HepG2 (cell line): ENCODE results near the gene TMEM214. TPM values are rescaled to one million over a fixed set of nuclear protein-coding genes. Genes with fewer than 3 reads are reported as not detected.
A peak's percentile ranks its signal among the peaks of the same experiment; 100 is the strongest.

Source experiments
- ATAC-seq: fragments of 200-7000 bp; cut with Tn5 transposase; 3 replicates; pipeline ENCODE4 v1.9.1; 2020; ENCODE audit warnings: mild to moderate bottlenecking, moderate library complexity
- BruUV-seq: library from RNA; stranded (reverse); fragments of 400-500 nt; replicated peaks from 2 replicates; lab custom pipeline; 2021; lab: Mats Ljungman, UMichigan
- CTCF ChIA-PET: fragments of 300-600 bp; formaldehyde crosslinking; extraction: SDS; loops from one replicate; lab custom pipeline; 2021; ENCODE audit warnings: low total read pairs, inconsistent platforms, low intra/inter-chr PET ratio; lab: Yijun Ruan, JAX
- POLR2A ChIA-PET: fragments of 350-600 bp; sonication (Branson Sonifier 250); formaldehyde crosslinking; loops from one replicate; lab custom pipeline; 2020; ENCODE audit warnings: antibody characterized with exemption, inconsistent platforms; lab: Yijun Ruan, JAX
- DNase-seq: peaks from one replicate; pipeline ENCODE4 v3.0.0-alpha.2; 2015; ENCODE audit warnings: low spot score
- FAIRE-seq: peaks from 3 replicates; lab custom pipeline; 2011; peaks lifted over from hg19 to GRCh38; lab: Jason Lieb, UNC
- H2AFZ ChIP-seq: one replicate; pipeline ENCODE4 v1.6.1; 2011; ENCODE audit warnings: low read length, inconsistent platforms
- H3K27ac ChIP-seq: fragments of 300-600 bp; 3 replicates; pipeline ENCODE4 v1.8.0; 2011; ENCODE audit warnings: mixed run types, mild to moderate bottlenecking, mixed read lengths, low read length, inconsistent platforms; ENCODE audit not compliant: insufficient read depth; ENCODE audit errors: extremely low read length
- H3K27me3 ChIP-seq, 2 experiments: fragments of 200-600 bp in 1 of 2; 2 replicates in 1 of 2; 3 replicates in 1 of 2; pipeline versions ENCODE4 v1.6.0 to v1.8.0; 2011; ENCODE audit warnings: low read length in 2 of 2, mild to moderate bottlenecking in 2 of 2, moderate library complexity in 2 of 2, inconsistent platforms in 1 of 2; ENCODE audit not compliant: insufficient read depth in 2 of 2, control insufficient read depth in 1 of 2
- H3K36me3 ChIP-seq, 2 experiments: fragments of 200-600 bp in 1 of 2; replicated peaks in 1 of 2; 2 replicates in 1 of 2; 3 replicates in 1 of 2; pipeline versions ENCODE4 v1.5.1 to v1.8.0; 2011; ENCODE audit warnings: low read length in 2 of 2, inconsistent platforms in 1 of 2; ENCODE audit not compliant: insufficient read depth in 2 of 2, control insufficient read depth in 1 of 2
- H3K4me1 ChIP-seq: 2 replicates; pipeline ENCODE4 v1.5.1; 2012; ENCODE audit warnings: low read length, inconsistent platforms; ENCODE audit not compliant: insufficient read depth
- H3K4me2 ChIP-seq: 2 replicates; pipeline ENCODE4 v1.6.0; 2011; ENCODE audit warnings: low read depth, low read length, inconsistent platforms
- H3K4me3 ChIP-seq, 3 experiments: fragments of 200-600 bp in 1 of 3; sonication (generic), shearing (Covaris generic) in 1 of 3; replicated peaks in 1 of 3; 2 replicates each; pipeline ENCODE4 v1.5.1; 2011 to 2016; ENCODE audit warnings: low read length in 3 of 3, inconsistent platforms in 2 of 3, low read depth in 2 of 3, mild to moderate bottlenecking in 2 of 3, control low read depth in 1 of 3, mixed read lengths in 1 of 3; ENCODE audit not compliant: insufficient read depth in 1 of 3
- H3K79me2 ChIP-seq: one replicate; pipeline ENCODE4 v1.6.1; 2011; ENCODE audit warnings: low read length, inconsistent platforms; ENCODE audit not compliant: insufficient read depth
- H3K9ac ChIP-seq: 2 replicates; pipeline ENCODE4 v1.6.0; 2011; ENCODE audit warnings: mild to moderate bottlenecking, low read depth, low read length, inconsistent platforms; ENCODE audit not compliant: insufficient read depth
- H3K9me3 ChIP-seq: 2 replicates; pipeline ENCODE4 v1.5.1; 2012; ENCODE audit warnings: mild to moderate bottlenecking, low read length
- H4K20me1 ChIP-seq: 2 replicates; pipeline ENCODE4 v1.6.0; 2011; ENCODE audit warnings: inconsistent platforms, mild to moderate bottlenecking, low read length, moderate library complexity; ENCODE audit not compliant: insufficient read depth
- MAFF ChIP-seq: IDR thresholded peaks from 2 replicates; pipeline ENCODE4 v1.6.1; 2011; ENCODE audit warnings: low read depth, low read length, improper control_type of control experiment
- MAFK ChIP-seq, 2 experiments: IDR thresholded peaks in 1 of 2; conservative IDR thresholded peaks in 1 of 2; 2 replicates each; pipeline ENCODE4 v1.6.1; 2011; ENCODE audit warnings: improper control_type of control experiment in 2 of 2, low read length in 2 of 2
- PRPF4 ChIP-seq: fragments of 200-400 bp; formaldehyde crosslinking; IDR thresholded peaks from 2 replicates; pipeline ENCODE4 v1.6.1; 2016; ENCODE audit warnings: low read length, low read depth; ENCODE audit not compliant: poor library complexity, severe bottlenecking
- WGBS: methylation state at CpG from one replicate; pipeline ENCODE4 v1.1.6; 2017; ENCODE audit warnings: low lambda C conversion rate; 5-methylcytosine and 5-hydroxymethylcytosine counted together
- in situ Hi-C: cut with HindIII; loops from 2 replicates; pipeline ENCODE4 v1.10.0; 2017; ENCODE audit warnings: low pct_unique_long_range_greater_than_20kb; ENCODE audit not compliant: extremely low pct_ligation_motif_present
- intact Hi-C: fragments of 100-400 bp; cut with micrococcal nuclease; formaldehyde crosslinking; loops from one replicate; pipeline ENCODE4 v1.10.0; 2022; ENCODE audit not compliant: unreplicated experiment
- polyA plus RNA-seq, 8 experiments: library from polyadenylated mRNA; depleted of rRNA in 3 of 8; stranded (reverse) in 7 of 8; unstranded in 1 of 8; fragments of >200 nt; fragmentation: Illumina TruSeq in 4 of 8; extraction: Trizol in 4 of 8; gene quantifications; 2 replicates each; pipeline versions ENCODE4 v1.2.1 to v1.2.3, GENCODE V29; 2011 to 2016; ENCODE audit warnings: low read depth in 4 of 8, missing spikeins in 1 of 8, mixed read lengths in 1 of 8; ENCODE audit not compliant: insufficient read depth in 1 of 8
- total RNA-seq, 5 experiments: library from RNA; depleted of rRNA; stranded (reverse); fragments of >200 nt; fragmentation: Illumina TruSeq; extraction: Trizol; gene quantifications; 2 replicates each; pipeline ENCODE4 v1.2.3, GENCODE V29; 2016; ENCODE audit warnings: low read depth in 1 of 5
- TF ChIP-seq, protein P1 (sequence below): fragments of 450-650 bp; IDR thresholded peaks from 2 replicates; pipeline ENCODE4 v1.6.1; 2017; ENCODE audit warnings: mild to moderate bottlenecking

Gene TMEM214
- total and polyA plus RNA-seq, 2 of the 13 experiments (the other 11 are each of a cell fraction or from before 2014, with no cell fraction given), result 58.3 to 132 TPM

DNA sequence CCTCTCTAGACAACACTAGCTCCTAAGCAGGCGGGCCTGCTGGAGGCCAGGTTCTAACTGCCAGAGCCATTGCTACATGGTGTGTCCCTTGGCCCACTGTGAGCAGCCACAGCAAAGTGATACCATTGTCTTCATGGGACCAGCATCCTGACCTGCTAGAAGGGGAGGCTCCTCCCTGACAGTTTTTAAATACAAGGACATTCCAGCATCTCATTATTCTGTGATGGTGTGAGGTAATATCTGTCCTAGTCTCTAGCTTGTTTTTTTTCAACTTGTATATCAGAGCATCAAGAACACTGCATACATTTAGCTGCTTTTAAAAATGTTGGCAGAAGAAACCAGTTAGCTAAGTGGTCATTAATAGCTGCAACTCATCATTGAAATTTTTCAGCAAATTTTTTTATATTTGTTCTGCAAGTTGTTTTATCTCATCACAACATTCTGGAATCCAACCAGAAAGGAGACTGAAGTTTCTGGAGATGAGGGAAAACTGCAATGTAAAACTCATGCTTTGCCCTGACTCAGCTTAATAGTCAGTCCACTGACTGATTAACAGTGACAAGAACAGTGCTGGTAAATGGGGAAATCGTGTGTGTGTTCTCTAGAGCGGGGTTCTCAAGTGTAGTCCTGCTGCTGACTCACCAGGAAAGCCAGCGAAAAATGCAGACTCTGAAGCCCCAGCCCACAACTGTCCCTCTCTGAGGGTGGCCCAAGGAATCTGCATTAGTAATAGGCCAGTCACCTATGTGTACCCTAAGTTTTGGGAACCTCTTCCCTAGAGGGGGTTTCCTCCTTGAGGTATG is 44.5 kb upstream of the TMEM214 start:
- no peak for ATAC-seq
- H3K9ac ChIP-seq, result no peak overlapping the region
- no peak overlapping the region for H3K4me3 ChIP-seq
- no peaks in the 10 kb centered on the region for H4K20me1 ChIP-seq
- TF ChIP-seq MAFK (conservative IDR thresholded peaks at IDR 0.05 in 1 of 2, IDR thresholded peaks at IDR 0.05 in 1 of 2; ENCODE audit: low read length in 2 of 2), result peak; percentile 72 to 74
- TF ChIP-seq PRPF4, result no peak
- peak; percentile 71 for TF ChIP-seq MAFF
- TF ChIP-seq, protein P1, sequence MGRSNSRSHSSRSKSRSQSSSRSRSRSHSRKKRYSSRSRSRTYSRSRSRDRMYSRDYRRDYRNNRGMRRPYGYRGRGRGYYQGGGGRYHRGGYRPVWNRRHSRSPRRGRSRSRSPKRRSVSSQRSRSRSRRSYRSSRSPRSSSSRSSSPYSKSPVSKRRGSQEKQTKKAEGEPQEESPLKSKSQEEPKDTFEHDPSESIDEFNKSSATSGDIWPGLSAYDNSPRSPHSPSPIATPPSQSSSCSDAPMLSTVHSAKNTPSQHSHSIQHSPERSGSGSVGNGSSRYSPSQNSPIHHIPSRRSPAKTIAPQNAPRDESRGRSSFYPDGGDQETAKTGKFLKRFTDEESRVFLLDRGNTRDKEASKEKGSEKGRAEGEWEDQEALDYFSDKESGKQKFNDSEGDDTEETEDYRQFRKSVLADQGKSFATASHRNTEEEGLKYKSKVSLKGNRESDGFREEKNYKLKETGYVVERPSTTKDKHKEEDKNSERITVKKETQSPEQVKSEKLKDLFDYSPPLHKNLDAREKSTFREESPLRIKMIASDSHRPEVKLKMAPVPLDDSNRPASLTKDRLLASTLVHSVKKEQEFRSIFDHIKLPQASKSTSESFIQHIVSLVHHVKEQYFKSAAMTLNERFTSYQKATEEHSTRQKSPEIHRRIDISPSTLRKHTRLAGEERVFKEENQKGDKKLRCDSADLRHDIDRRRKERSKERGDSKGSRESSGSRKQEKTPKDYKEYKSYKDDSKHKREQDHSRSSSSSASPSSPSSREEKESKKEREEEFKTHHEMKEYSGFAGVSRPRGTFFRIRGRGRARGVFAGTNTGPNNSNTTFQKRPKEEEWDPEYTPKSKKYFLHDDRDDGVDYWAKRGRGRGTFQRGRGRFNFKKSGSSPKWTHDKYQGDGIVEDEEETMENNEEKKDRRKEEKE, result no peak
- no peak overlapping the region for H3K4me2 ChIP-seq
- in situ Hi-C loops (no loop called here), intact Hi-C loops (no loop called here)
- no peak overlapping the region for H3K27ac ChIP-seq
- WGBS, result 13% methylated on average over 4 of the region's 4 CpGs
- DNase-seq, result no peak
- ChIA-PET POLR2A (interaction anchor here (0.6 kb wide), 1 partner anchor 44 kb away, joined by 3 read pairs; no protein-coding TSS in a partner anchor), CTCF (no interaction called here)
- no TSS peak for BruUV-seq
- no peak for FAIRE-seq
- peaks cover 9% of the 10 kb centered on the region for H3K4me1 ChIP-seq
- H3K9me3 ChIP-seq, result no peaks in the 10 kb centered on the region
- H2AFZ ChIP-seq, result no peak overlapping the region
- H3K27me3 ChIP-seq, result peaks cover 0 to 14% of the 10 kb centered on the region in 2 experiments; a peak in 1 of 5 replicates
- no peaks in the 10 kb centered on the region for H3K79me2 ChIP-seq
- H3K36me3 ChIP-seq, result no peaks in the 10 kb centered on the region
